WTC11 (cell line): ENCODE results near the gene VMAC. TPM values are rescaled to one million over a fixed set of nuclear protein-coding genes. Genes with fewer than 3 reads are reported as not detected.

Experiments
- ATAC-seq: fragments of 200-7000 bp; cut with Tn5 transposase; 2 replicates; pipeline ENCODE4 v1.10.0; 2021; ENCODE audit warnings: mild to moderate bottlenecking, moderate library complexity
- CTCF ChIA-PET: fragments of 300-600 bp; sonication (Branson Sonifier 250); formaldehyde crosslinking; loops from one replicate; lab custom pipeline; 2021; ENCODE audit warnings: antibody characterized with exemption; lab: Charles Lee
- POLR2A ChIA-PET: fragments of 350-600 bp; sonication (Branson Sonifier 250); formaldehyde crosslinking; loops from one replicate; lab custom pipeline; 2021; ENCODE audit warnings: antibody characterized with exemption; lab: Charles Lee
- DNase-seq: peaks from one replicate; pipeline ENCODE4 v3.0.0; 2021; ENCODE audit warnings: low spot score
- H3K27ac Mint-ChIP-seq: 2 replicates; pipeline ENCODE4 v1.8.0; 2021; ENCODE audit warnings: mixed read lengths
- H3K27me3 Mint-ChIP-seq: 2 replicates; pipeline ENCODE4 v1.8.0; 2021; ENCODE audit warnings: low read depth, mild to moderate bottlenecking, moderate library complexity, mixed read lengths
- H3K36me3 Mint-ChIP-seq: 2 replicates; pipeline ENCODE4 v1.8.0; 2021; ENCODE audit warnings: mixed read lengths
- H3K4me1 Mint-ChIP-seq: 2 replicates; pipeline ENCODE4 v1.8.0; 2022; ENCODE audit warnings: mixed read lengths
- H3K4me3 Mint-ChIP-seq: 2 replicates; pipeline ENCODE4 v1.8.0; 2021; ENCODE audit warnings: mild to moderate bottlenecking, moderate library complexity, mixed read lengths
- H3K9me3 Mint-ChIP-seq: 2 replicates; pipeline ENCODE4 v1.8.0; 2021; ENCODE audit warnings: mixed read lengths
- CREM ChIP-seq: sonication (generic); formaldehyde crosslinking; IDR thresholded peaks from 2 replicates; pipeline ENCODE4 v1.8.1; 2022; ENCODE audit warnings: mild to moderate bottlenecking, missing genetic modification reagents, moderate library complexity
- ELF4 ChIP-seq: sonication (generic); formaldehyde crosslinking; IDR thresholded peaks from 2 replicates; pipeline ENCODE4 v1.8.1; 2022; ENCODE audit warnings: low read depth, mild to moderate bottlenecking, moderate library complexity, missing genetic modification reagents
- FOXK1 ChIP-seq: sonication (generic); formaldehyde crosslinking; IDR thresholded peaks from 2 replicates; pipeline ENCODE4 v1.8.0; 2022; ENCODE audit warnings: mild to moderate bottlenecking, moderate library complexity, missing genetic modification reagents
- FOXP1 ChIP-seq: sonication (generic); formaldehyde crosslinking; IDR thresholded peaks from 2 replicates; pipeline ENCODE4 v1.8.0; 2022; ENCODE audit warnings: missing genetic modification reagents, mild to moderate bottlenecking, moderate library complexity, borderline replicate concordance
- HMGXB4 ChIP-seq: sonication (generic); formaldehyde crosslinking; IDR thresholded peaks from 2 replicates; pipeline ENCODE4 v1.8.1; 2023; ENCODE audit warnings: mild to moderate bottlenecking, moderate library complexity, missing genetic modification reagents
- NR3C1 ChIP-seq: sonication (generic); formaldehyde crosslinking; conservative IDR thresholded peaks from 2 replicates; pipeline ENCODE4 v1.8.1; 2023; ENCODE audit warnings: low read depth, mild to moderate bottlenecking, missing genetic modification reagents
- PRRX2 ChIP-seq: fragments of 250-450 bp; sonication (Bioruptor Pico); IDR thresholded peaks from 2 replicates; pipeline ENCODE4 v1.8.0; 2021; ENCODE audit warnings: mild to moderate bottlenecking
- RORB ChIP-seq: fragments of 250-450 bp; sonication (Bioruptor Pico); IDR thresholded peaks from 2 replicates; pipeline ENCODE4 v1.9.0; 2021; ENCODE audit warnings: mild to moderate bottlenecking
- SP1 ChIP-seq: sonication (generic); formaldehyde crosslinking; conservative IDR thresholded peaks from 2 replicates; pipeline ENCODE4 v1.8.1; 2022; ENCODE audit warnings: missing genetic modification reagents
- TEAD4 ChIP-seq: sonication (generic); formaldehyde crosslinking; IDR thresholded peaks from 2 replicates; pipeline ENCODE4 v1.8.0; 2022; ENCODE audit warnings: mild to moderate bottlenecking, missing genetic modification reagents
- TP53 ChIP-seq: sonication (generic); formaldehyde crosslinking; IDR thresholded peaks from 2 replicates; pipeline ENCODE4 v1.8.1; 2023; ENCODE audit warnings: mild to moderate bottlenecking, missing genetic modification reagents
- USF2 ChIP-seq: sonication (generic); formaldehyde crosslinking; IDR thresholded peaks from 2 replicates; pipeline ENCODE4 v1.8.1; 2023; ENCODE audit warnings: mild to moderate bottlenecking, missing genetic modification reagents, moderate library complexity
- ZBTB21 ChIP-seq: sonication (generic); formaldehyde crosslinking; IDR thresholded peaks from 2 replicates; pipeline ENCODE4 v1.8.1; 2023; ENCODE audit warnings: mild to moderate bottlenecking, missing genetic modification reagents, borderline replicate concordance
- ZNF532 ChIP-seq: fragments of 250-450 bp; sonication (Bioruptor Pico); IDR thresholded peaks from 2 replicates; pipeline ENCODE4 v1.9.0; 2021; ENCODE audit warnings: mild to moderate bottlenecking, borderline replicate concordance
- total RNA-seq: library from RNA; stranded (reverse); gene quantifications from 3 replicates; pipeline ENCODE4 v1.2.3, GENCODE V29; 2021
- TF ChIP-seq, protein P1 (sequence below): sonication (generic); formaldehyde crosslinking; conservative IDR thresholded peaks from 2 replicates; pipeline ENCODE4 v1.8.1; 2022; ENCODE audit warnings: mild to moderate bottlenecking, missing genetic modification reagents
- TF ChIP-seq, protein P2 (sequence below): sonication (generic); formaldehyde crosslinking; IDR thresholded peaks from 2 replicates; pipeline ENCODE4 v1.8.0; 2023; ENCODE audit warnings: missing genetic modification reagents, mild to moderate bottlenecking, borderline replicate concordance
- TF ChIP-seq, protein P3 (sequence below): sonication (generic); formaldehyde crosslinking; IDR thresholded peaks from 2 replicates; pipeline ENCODE4 v1.8.1; 2022; ENCODE audit warnings: missing genetic modification reagents, borderline replicate concordance
- TF ChIP-seq, protein P4 (sequence below): fragments of 250-450 bp; sonication (Bioruptor Pico); IDR thresholded peaks from 2 replicates; pipeline ENCODE4 v1.9.0; 2021; ENCODE audit warnings: mild to moderate bottlenecking

VMAC gene
- total RNA-seq, 1 experiment from 2014 or later: 2.5 TPM

DNA sequence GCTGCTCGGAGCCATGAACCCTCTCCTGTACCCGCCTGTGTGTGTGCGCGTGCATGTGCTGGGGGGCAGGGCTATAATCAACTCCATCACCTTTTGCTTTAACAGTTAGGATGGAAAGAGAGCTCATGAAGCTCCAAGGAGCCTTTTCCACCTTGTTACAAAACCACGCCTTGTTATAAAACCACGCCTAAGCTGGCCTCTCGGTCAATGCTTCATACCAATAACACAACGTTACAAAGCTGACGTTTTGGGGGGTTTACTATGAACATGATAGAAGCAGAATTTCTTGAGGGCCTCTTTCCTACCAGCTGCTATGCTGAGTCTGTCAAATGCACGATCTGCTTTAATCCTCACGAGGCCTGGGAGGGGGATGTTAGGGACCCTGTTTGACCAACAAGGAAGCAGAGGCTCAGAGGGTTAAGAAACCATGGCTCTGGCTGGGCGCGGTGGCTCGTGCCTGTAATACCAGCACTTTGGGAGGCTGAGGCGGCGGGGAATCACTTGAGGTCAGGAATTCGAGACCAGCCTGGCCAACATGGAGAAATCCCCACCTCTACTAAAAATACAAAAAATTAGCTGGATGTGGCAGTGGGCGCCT is 21.3 kb downstream of the VMAC start:
- ATAC-seq: no peak
- Mint-ChIP-seq H3K27ac (no peak overlapping the region), H3K36me3 (peaks cover 46% of the 10 kb centered on the region), H3K4me1 (no peaks in the 10 kb centered on the region), H3K9me3 (no peaks in the 10 kb centered on the region), H3K4me3 (no peak overlapping the region), H3K27me3 (no peaks in the 10 kb centered on the region)
- POLR2A ChIA-PET: no interaction called here
- CTCF ChIA-PET: interaction anchor here (0.9 kb wide), 1 partner anchor 17 kb away, joined by 3 read pairs; no protein-coding TSS in a partner anchor
- no peak for DNase-seq
- TF ChIP-seq FOXK1 (CRISPR knock-in tag) (no peak), TP53 (CRISPR knock-in tag) (no peak), ELF4 (CRISPR knock-in tag) (no peak), FOXP1 (CRISPR knock-in tag) (no peak), SP1 (CRISPR knock-in tag) (no peak), HMGXB4 (CRISPR knock-in tag) (no peak), NR3C1 (CRISPR knock-in tag) (no peak), ZBTB21 (CRISPR knock-in tag) (no peak), ZNF532 (no peak), RORB (no peak), USF2 (CRISPR knock-in tag) (no peak), PRRX2 (no peak), TEAD4 (no peak), CREM (CRISPR knock-in tag) (no peak)
- TF ChIP-seq, protein P1, sequence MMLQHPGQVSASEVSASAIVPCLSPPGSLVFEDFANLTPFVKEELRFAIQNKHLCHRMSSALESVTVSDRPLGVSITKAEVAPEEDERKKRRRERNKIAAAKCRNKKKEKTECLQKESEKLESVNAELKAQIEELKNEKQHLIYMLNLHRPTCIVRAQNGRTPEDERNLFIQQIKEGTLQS: no peak
- TF ChIP-seq, protein P2, sequence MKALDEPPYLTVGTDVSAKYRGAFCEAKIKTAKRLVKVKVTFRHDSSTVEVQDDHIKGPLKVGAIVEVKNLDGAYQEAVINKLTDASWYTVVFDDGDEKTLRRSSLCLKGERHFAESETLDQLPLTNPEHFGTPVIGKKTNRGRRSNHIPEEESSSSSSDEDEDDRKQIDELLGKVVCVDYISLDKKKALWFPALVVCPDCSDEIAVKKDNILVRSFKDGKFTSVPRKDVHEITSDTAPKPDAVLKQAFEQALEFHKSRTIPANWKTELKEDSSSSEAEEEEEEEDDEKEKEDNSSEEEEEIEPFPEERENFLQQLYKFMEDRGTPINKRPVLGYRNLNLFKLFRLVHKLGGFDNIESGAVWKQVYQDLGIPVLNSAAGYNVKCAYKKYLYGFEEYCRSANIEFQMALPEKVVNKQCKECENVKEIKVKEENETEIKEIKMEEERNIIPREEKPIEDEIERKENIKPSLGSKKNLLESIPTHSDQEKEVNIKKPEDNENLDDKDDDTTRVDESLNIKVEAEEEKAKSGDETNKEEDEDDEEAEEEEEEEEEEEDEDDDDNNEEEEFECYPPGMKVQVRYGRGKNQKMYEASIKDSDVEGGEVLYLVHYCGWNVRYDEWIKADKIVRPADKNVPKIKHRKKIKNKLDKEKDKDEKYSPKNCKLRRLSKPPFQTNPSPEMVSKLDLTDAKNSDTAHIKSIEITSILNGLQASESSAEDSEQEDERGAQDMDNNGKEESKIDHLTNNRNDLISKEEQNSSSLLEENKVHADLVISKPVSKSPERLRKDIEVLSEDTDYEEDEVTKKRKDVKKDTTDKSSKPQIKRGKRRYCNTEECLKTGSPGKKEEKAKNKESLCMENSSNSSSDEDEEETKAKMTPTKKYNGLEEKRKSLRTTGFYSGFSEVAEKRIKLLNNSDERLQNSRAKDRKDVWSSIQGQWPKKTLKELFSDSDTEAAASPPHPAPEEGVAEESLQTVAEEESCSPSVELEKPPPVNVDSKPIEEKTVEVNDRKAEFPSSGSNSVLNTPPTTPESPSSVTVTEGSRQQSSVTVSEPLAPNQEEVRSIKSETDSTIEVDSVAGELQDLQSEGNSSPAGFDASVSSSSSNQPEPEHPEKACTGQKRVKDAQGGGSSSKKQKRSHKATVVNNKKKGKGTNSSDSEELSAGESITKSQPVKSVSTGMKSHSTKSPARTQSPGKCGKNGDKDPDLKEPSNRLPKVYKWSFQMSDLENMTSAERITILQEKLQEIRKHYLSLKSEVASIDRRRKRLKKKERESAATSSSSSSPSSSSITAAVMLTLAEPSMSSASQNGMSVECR (CRISPR knock-in tag): no peak
- TF ChIP-seq, protein P3, sequence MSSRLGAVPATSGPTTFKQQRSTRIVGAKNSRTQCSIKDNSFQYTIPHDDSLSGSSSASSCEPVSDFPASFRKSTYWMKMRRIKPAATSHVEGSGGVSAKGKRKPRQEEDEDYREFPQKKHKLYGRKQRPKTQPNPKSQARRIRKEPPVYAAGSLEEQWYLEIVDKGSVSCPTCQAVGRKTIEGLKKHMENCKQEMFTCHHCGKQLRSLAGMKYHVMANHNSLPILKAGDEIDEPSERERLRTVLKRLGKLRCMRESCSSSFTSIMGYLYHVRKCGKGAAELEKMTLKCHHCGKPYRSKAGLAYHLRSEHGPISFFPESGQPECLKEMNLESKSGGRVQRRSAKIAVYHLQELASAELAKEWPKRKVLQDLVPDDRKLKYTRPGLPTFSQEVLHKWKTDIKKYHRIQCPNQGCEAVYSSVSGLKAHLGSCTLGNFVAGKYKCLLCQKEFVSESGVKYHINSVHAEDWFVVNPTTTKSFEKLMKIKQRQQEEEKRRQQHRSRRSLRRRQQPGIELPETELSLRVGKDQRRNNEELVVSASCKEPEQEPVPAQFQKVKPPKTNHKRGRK (CRISPR knock-in tag): no peak
- TF ChIP-seq, protein P4, sequence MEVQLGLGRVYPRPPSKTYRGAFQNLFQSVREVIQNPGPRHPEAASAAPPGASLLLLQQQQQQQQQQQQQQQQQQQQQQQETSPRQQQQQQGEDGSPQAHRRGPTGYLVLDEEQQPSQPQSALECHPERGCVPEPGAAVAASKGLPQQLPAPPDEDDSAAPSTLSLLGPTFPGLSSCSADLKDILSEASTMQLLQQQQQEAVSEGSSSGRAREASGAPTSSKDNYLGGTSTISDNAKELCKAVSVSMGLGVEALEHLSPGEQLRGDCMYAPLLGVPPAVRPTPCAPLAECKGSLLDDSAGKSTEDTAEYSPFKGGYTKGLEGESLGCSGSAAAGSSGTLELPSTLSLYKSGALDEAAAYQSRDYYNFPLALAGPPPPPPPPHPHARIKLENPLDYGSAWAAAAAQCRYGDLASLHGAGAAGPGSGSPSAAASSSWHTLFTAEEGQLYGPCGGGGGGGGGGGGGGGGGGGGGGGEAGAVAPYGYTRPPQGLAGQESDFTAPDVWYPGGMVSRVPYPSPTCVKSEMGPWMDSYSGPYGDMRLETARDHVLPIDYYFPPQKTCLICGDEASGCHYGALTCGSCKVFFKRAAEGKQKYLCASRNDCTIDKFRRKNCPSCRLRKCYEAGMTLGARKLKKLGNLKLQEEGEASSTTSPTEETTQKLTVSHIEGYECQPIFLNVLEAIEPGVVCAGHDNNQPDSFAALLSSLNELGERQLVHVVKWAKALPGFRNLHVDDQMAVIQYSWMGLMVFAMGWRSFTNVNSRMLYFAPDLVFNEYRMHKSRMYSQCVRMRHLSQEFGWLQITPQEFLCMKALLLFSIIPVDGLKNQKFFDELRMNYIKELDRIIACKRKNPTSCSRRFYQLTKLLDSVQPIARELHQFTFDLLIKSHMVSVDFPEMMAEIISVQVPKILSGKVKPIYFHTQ (CRISPR knock-in tag): no peak
- TF ChIP-seq, all 79 proteins: peak for 0
